Gastroesophageal sphincter (tissue), 4 donors: ENCODE data around the gene PTP4A2. TPM values are rescaled to one million over a fixed set of nuclear protein-coding genes. Genes with fewer than 3 reads are reported as not detected.

Experiments
- ATAC-seq: fragments of 150-250 bp; one replicate; pipeline ENCODE4 v1.9.1; 2016; ENCODE audit warnings: mild to moderate bottlenecking, moderate library complexity
- H3K27ac ChIP-seq, 4 donors: fragments of 200-600 bp; sonication (generic) in 3 of 4; 1 replicate in 3 of 4; 2 replicates in 1 of 4; pipeline ENCODE4 v1.5.1; 2016 to 2019
- H3K27me3 ChIP-seq: fragments of 200-600 bp; sonication (generic); one replicate; pipeline ENCODE4 v1.5.1; 2019
- H3K36me3 ChIP-seq, 2 donors: fragments of 200-600 bp; sonication (generic); one replicate each; pipeline ENCODE4 v1.5.1; 2019; ENCODE audit warnings: control low read depth in 1 of 2
- H3K4me1 ChIP-seq, 3 donors: fragments of 200-600 bp; sonication (generic); 1 replicate in 2 of 3; 2 replicates in 1 of 3; pipeline ENCODE4 v1.5.1; 2016 to 2019; ENCODE audit warnings: control low read depth in 2 of 3
- H3K4me3 ChIP-seq, 2 donors: fragments of 200-600 bp; sonication (generic); one replicate each; pipeline ENCODE4 v1.5.1; 2019; ENCODE audit warnings: mild to moderate bottlenecking in 1 of 2, moderate library complexity in 1 of 2
- H3K9me3 ChIP-seq, 3 donors: fragments of 200-600 bp; sonication (generic); one replicate each; pipeline ENCODE4 v1.5.1; 2017 to 2019; ENCODE audit warnings: control low read depth in 2 of 3
- EP300 ChIP-seq: sonication (generic); formaldehyde crosslinking; IDR thresholded peaks from one replicate; pipeline ENCODE4 v1.6.1; 2017; ENCODE audit warnings: antibody characterized with exemption, mild to moderate bottlenecking
- POLR2A ChIP-seq, 2 donors: fragments of 450-650 bp; IDR thresholded peaks; one replicate each; pipeline ENCODE4 v1.6.1; 2017; ENCODE audit warnings: antibody characterized with exemption in 2 of 2, mild to moderate bottlenecking in 2 of 2, moderate library complexity in 1 of 2
- POLR2AphosphoS5 ChIP-seq: sonication (generic); formaldehyde crosslinking; IDR thresholded peaks from one replicate; pipeline ENCODE4 v1.6.1; 2017; ENCODE audit warnings: antibody characterized with exemption
- WGBS, 2 donors: methylation state at CpG; one replicate each; pipeline ENCODE4 v1.1.5; 2018; ENCODE audit warnings: low coverage in 1 of 2; 5-methylcytosine and 5-hydroxymethylcytosine counted together
- total RNA-seq, 4 donors: library from RNA; depleted of rRNA; stranded (reverse); fragments of >200 nt; gene quantifications; one replicate each; pipeline ENCODE4 v1.1.0, GENCODE V29; 2016
- TF ChIP-seq, protein P1 (sequence below), 4 experiments: fragments of 200-600 bp in 2 of 4; fragments of 450-650 bp in 2 of 4; sonication (generic) in 1 of 4; IDR thresholded peaks; one replicate each; pipeline ENCODE4 v1.5.1; 2017 to 2019; ENCODE audit warnings: antibody characterized with exemption in 4 of 4, mild to moderate bottlenecking in 2 of 4, moderate library complexity in 2 of 4

PTP4A2 gene
- total RNA-seq, 4 donors from 2014 or later: 203 to 273 (median 250) TPM

DNA sequence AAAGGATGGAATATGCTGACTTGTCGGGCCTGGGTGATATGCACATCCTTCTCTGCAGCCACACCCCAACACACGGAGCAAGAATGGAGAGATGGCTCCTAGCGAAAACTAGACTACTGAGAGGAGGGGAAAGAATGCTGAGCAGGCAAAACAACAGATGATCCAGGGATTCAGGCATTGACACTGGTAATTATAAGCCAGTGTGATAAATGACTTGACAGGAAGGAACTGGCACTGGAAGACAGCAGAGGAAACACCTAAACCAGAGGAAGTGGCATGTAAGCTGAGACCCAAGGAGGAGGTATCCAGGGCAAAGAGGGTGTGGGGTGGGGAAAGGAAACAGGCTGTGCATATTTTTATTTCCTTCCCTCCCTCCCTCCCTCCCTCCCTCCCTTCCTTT is 43.8 kb upstream of the PTP4A2 start:
- Histone ChIP-seq H3K27ac (no peak overlapping the region), H3K9me3 (no peaks in the 10 kb centered on the region), H3K4me3 (no peak overlapping the region), H3K27me3 (no peaks in the 10 kb centered on the region), H3K36me3 (no peaks in the 10 kb centered on the region), H3K4me1 (peaks cover 0 to 25% (median 11%) of the 10 kb centered on the region in 3 donors)
- no peak for ATAC-seq
- TF ChIP-seq, protein P1, sequence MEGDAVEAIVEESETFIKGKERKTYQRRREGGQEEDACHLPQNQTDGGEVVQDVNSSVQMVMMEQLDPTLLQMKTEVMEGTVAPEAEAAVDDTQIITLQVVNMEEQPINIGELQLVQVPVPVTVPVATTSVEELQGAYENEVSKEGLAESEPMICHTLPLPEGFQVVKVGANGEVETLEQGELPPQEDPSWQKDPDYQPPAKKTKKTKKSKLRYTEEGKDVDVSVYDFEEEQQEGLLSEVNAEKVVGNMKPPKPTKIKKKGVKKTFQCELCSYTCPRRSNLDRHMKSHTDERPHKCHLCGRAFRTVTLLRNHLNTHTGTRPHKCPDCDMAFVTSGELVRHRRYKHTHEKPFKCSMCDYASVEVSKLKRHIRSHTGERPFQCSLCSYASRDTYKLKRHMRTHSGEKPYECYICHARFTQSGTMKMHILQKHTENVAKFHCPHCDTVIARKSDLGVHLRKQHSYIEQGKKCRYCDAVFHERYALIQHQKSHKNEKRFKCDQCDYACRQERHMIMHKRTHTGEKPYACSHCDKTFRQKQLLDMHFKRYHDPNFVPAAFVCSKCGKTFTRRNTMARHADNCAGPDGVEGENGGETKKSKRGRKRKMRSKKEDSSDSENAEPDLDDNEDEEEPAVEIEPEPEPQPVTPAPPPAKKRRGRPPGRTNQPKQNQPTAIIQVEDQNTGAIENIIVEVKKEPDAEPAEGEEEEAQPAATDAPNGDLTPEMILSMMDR (IDR thresholded peaks at IDR 0.05): no peak
- TF ChIP-seq POLR2A (IDR thresholded peaks at IDR 0.05) (no peak), EP300 (no peak), POLR2AphosphoS5 (no peak)
- 32% methylated on average over 3 of the region's 3 CpGs; no CpG with 5 or more reads in 1 of the 2 donors for WGBS, 2 donors

DNA sequence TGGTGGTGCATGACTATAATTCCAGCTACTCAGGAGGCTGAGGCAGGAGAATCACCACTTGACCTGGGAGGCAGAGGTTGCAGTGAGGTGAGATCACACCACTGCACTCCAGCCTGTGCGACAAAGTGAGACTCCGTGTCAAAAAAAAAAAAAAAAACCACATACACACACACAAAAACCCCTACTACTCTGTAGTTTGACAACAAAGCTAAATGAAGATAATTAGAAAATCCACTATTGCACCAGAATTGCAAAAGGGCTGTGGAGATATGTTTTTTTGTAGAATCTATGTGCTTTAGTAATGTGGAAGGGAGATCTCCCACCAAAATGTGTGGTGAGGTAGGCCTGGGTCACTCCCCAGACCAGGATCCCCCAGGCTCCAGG is 43.3 kb upstream of the PTP4A2 start:
- no peaks in the 10 kb centered on the region for H3K27me3 ChIP-seq
- H3K27ac ChIP-seq: no peak overlapping the region
- no peak for ATAC-seq
- peaks cover 0 to 29% (median 13%) of the 10 kb centered on the region in 3 donors for H3K4me1 ChIP-seq
- 63 to 79% methylated on average over 2 of the region's 2 CpGs for WGBS, 2 donors
- H3K4me3 ChIP-seq: no peak overlapping the region
- no peak for TF ChIP-seq POLR2AphosphoS5
- no peak for TF ChIP-seq EP300
- TF ChIP-seq, protein P1 (IDR thresholded peaks at IDR 0.05): no peak
- TF ChIP-seq POLR2A (IDR thresholded peaks at IDR 0.05): no peak
- H3K36me3 ChIP-seq: no peaks in the 10 kb centered on the region
- H3K9me3 ChIP-seq: no peaks in the 10 kb centered on the region

DNA sequence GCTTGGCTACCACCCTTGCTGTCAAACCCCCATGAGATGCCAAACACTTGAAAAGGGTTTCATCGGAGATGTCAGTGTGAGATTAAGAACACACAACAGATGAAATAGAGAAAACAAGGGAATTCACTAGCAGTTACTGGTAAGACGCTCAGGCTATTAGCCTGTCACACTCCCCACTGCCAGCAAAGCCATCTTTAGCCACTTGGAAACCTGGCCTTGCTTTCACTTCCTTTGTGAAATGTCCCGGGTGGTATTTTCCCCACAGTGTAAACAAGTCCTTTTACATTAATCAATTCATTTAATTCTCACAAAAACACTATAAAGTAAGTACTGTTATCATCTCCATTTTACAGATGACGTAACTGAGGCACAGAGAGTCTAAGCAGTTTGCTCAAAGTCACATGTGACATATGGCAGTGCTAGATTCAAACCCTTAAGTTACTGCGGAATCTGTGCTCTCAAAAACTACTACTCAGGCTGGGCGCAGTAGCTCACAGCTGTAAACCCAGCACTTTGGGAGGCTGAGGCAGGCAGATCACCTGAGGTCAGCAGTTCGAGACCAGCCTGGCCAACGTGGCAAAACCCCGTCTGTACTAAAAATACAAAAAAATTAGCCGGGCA is 42.8 kb upstream of the PTP4A2 start:
- H3K4me3 ChIP-seq: no peak overlapping the region
- no peaks in the 10 kb centered on the region for H3K27me3 ChIP-seq
- H3K27ac ChIP-seq: no peak overlapping the region
- ATAC-seq: no peak
- WGBS, 2 donors: 74 to 80% methylated on average over 5 to 7 of the region's 10 CpGs
- H3K36me3 ChIP-seq: no peaks in the 10 kb centered on the region
- H3K4me1 ChIP-seq: peaks cover 0 to 29% (median 13%) of the 10 kb centered on the region in 3 donors
- no peak for TF ChIP-seq EP300
- no peak for TF ChIP-seq POLR2A (IDR thresholded peaks at IDR 0.05)
- TF ChIP-seq POLR2AphosphoS5: no peak
- TF ChIP-seq, protein P1 (IDR thresholded peaks at IDR 0.05): no peak
- H3K9me3 ChIP-seq: no peaks in the 10 kb centered on the region

DNA sequence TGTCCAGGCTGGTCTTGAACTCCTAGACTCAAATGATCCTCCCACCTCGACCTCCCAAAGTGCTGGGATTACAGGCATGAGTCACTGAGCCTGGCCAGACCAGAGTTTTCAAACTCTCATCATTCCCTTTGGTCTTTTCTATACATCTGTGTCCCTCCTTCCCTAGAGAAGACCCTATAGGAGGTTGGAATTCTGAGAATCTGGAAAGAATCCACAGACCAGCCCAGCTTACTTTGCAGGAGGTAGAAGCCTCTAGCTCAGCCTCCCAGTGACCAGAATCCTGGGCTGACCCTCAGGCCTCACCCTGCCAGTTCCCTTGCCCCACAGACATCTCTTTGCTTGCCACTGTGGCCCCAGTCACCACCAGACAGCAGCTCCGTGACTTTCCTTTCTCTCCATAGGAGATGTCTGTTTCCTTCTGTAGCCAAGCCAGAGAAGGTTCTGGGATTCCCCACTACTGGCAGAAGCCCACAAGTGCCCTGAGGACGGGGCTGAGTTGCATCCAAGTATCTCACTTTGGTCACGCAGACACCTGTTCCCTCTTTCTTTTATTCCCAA is 40.8 kb upstream of the PTP4A2 start:
- 67 to 78% methylated on average over 3 to 4 of the region's 4 CpGs for WGBS, 2 donors
- Histone ChIP-seq H3K27ac (no peak overlapping the region), H3K9me3 (no peaks in the 10 kb centered on the region), H3K4me3 (no peak overlapping the region), H3K4me1 (peaks cover 0 to 16% (median 5%) of the 10 kb centered on the region in 3 donors), H3K27me3 (no peaks in the 10 kb centered on the region), H3K36me3 (no peaks in the 10 kb centered on the region)
- ATAC-seq: no peak
- TF ChIP-seq EP300: no peak
- TF ChIP-seq POLR2A (IDR thresholded peaks at IDR 0.05): no peak
- no peak for TF ChIP-seq POLR2AphosphoS5
- TF ChIP-seq, protein P1 (IDR thresholded peaks at IDR 0.05): no peak
